ENCODE results near the gene PNRC2. TPM values are rescaled to one million over a fixed set of nuclear protein-coding genes. Genes with fewer than 3 reads are reported as not detected.
A peak's percentile ranks its signal among the peaks of the same experiment; 100 is the strongest.

The PNRC2 gene
- total and polyA plus RNA-seq, 2 of the 13 experiments (the other 11 are each of a cell fraction or from before 2014, with no cell fraction given) = 74.9 to 97.5 TPM

GRCh38 chr1:24003331-24003972 is 43.8 kb downstream of the PNRC2 start (continued):
- no peak for TF ChIP-seq NR0B2 (CRISPR knock-in tag; IDR thresholded peaks at IDR 0.05)
- TF ChIP-seq ZNF512 (CRISPR knock-in tag; IDR thresholded peaks at IDR 0.05) = no peak
- peak; percentile 44; the same call in 1 of the 2 replicates for TF ChIP-seq HOXA3 (CRISPR knock-in tag; IDR thresholded peaks at IDR 0.05)
- TF ChIP-seq ATM (IDR thresholded peaks at IDR 0.05; ENCODE audit: borderline replicate concordance) = no peak
- no peak for TF ChIP-seq ZNF563 (CRISPR knock-in tag; IDR thresholded peaks at IDR 0.05)
- no peak for TF ChIP-seq MNT (IDR thresholded peaks at IDR 0.05)
- no peak for TF ChIP-seq YY1 (IDR thresholded peaks at IDR 0.05; ENCODE audit: insufficient read depth, insufficient replicate concordance, low read depth, low read length)
- TF ChIP-seq ZBTB40 (IDR thresholded peaks at IDR 0.05) = no peak
- TF ChIP-seq ZBTB40 (CRISPR knock-in tag; IDR thresholded peaks at IDR 0.05) = no peak
- no peak for TF ChIP-seq TBX3 (IDR thresholded peaks at IDR 0.05; ENCODE audit: borderline replicate concordance)
- peak; percentile 56; the same call in 1 of the 2 replicates for TF ChIP-seq ZNF670 (CRISPR knock-in tag; IDR thresholded peaks at IDR 0.05; ENCODE audit: borderline replicate concordance)
- TF ChIP-seq ETV6 (CRISPR knock-in tag; conservative IDR thresholded peaks at IDR 0.05) = no peak
- TF ChIP-seq LCORL (IDR thresholded peaks at IDR 0.05) = no peak
- 0 out of 2 replicates have a peak, but pooled peaks have one; percentile 25 for TF ChIP-seq LCORL (CRISPR knock-in tag; IDR thresholded peaks at IDR 0.05)
- TF ChIP-seq RBAK (CRISPR knock-in tag; IDR thresholded peaks at IDR 0.05) = no peak
- TF ChIP-seq HNRNPH1 (optimal IDR thresholded peaks at IDR 0.05; ENCODE audit: low read depth, low read length) = no peak
- TF ChIP-seq EZH2 (conservative IDR thresholded peaks at IDR 0.05; ENCODE audit: low read depth, low read length) = no peak
- peak; percentile 66; the same call in 1 of the 2 replicates for TF ChIP-seq PHF21A (CRISPR knock-in tag; IDR thresholded peaks at IDR 0.05)
